PC-3 (cell line): ENCODE data around the gene WLS.

ENCODE experiments used
- CTCF ChIP-seq: fragments of 300-600 bp; sonication (generic); conservative IDR thresholded peaks from 2 replicates; pipeline ENCODE4 v1.5.1; 2017; ENCODE audit warnings: antibody characterized with exemption, low read depth, mild to moderate bottlenecking, low read length
- EZH2 ChIP-seq: fragments of 300-600 bp; sonication (generic); IDR thresholded peaks from one replicate; pipeline ENCODE4 v1.6.1; 2017; ENCODE audit warnings: antibody characterized with exemption, mild to moderate bottlenecking, low read length; ENCODE audit not compliant: unreplicated experiment
- EZH2phosphoT487 ChIP-seq: fragments of 300-600 bp; sonication (generic); IDR thresholded peaks from 2 replicates; pipeline ENCODE4 v1.6.1; 2018; ENCODE audit warnings: mild to moderate bottlenecking, antibody characterized with exemption, low read length, borderline replicate concordance

GRCh38 chr1:68087184-68087583, 145.1 kb downstream of the WLS start:
- TF ChIP-seq CTCF (no peak), EZH2 (no peak), EZH2phosphoT487 (no peak)
